Activated T-cell treated with anti-CD3 and anti-CD28 coated beads, Interleukin-2, amount 50 U/mL, for 1 hour (primary cell): ENCODE data around the gene PARP15.

Experiments
- DNase-seq: peaks from one replicate; pipeline ENCODE4 v3.0.0-alpha.2; 2020

PARP15 gene

DNA sequence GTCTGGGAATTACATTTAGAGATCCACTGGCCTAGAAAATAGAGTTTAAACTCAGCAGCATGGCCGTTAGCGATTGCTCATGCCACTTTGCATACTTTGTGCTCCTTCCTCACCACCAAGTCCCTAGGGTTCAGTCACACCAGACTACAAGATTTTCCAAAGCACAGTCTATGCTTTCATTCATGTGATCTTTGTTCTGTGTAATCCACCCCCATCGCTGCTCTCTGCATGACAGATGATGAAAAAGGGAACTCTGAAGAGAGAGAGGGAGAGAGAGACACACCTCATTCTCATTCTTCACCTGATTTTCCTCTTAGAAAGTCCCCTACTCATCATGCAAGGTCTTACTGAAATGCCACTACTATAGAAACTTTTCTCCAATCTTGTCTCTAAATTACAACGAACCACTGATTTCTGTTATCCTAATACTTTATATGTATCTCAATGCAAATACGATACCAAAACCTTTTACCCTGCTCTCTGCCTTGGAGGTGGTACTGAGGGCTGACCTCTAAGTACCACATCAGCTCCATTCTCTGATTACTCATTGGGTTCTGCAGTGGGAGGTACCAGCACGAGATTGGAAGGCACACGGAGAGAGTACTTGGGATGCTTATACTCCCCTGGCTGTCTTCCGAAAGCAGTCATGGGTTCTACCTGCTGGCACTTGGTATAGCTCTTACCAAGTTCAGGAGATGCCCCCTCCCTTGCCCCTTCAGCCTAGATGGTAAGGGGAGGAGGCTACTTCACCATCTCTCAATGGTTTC, 1.1 kb upstream of the PARP15 start:
- no peak for DNase-seq

DNA sequence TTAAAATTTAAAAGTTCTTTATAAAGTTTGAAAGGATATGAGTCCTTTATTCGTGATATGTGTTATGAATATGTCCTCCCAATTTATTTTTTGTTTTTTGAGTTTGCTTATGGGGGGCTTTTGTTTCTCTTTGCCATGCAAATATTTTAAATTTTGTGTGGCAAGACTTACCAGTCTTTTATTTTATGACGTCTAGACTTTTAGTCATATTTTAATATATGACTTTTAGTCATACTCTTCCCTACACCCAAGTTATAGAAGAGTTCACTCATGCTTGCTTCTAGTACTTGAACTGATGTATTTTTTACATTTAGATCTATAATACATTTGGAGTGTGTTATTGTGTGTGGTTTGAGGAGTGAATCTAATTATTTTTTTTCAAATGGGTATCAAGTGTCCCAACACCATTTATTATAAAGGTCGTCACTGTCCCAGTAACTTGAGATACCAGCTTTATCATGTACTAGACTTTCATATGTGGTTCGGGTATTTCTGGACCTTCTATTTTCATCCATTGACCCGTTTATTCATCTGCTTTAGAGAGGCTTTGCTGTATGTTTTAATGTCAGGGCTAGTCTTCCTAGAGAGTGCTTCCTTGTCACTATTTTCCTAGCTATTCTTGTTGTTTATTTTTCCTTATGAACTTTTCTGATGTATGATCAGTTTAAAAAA, 755 bp downstream of the PARP15 start:
- DNase-seq = no peak

DNA sequence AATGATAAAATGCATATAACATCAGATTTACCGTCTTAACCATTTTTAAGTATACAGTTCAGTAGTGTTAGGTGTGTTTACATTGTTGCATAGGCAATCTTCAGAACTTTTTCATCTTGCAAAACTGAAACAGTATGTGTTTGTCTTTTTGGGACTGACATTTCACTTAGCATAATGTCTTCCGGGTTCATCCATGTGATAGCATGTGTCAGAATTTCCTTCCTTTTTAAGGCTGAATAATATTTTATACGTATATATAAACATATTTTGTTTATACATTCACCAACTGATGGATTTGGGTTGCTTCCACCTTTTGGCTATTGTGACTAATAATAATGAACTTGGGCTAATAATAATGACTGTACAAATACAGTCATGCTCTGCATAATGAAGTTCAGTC, 3.0 kb downstream of the PARP15 start:
- no peak for DNase-seq

DNA sequence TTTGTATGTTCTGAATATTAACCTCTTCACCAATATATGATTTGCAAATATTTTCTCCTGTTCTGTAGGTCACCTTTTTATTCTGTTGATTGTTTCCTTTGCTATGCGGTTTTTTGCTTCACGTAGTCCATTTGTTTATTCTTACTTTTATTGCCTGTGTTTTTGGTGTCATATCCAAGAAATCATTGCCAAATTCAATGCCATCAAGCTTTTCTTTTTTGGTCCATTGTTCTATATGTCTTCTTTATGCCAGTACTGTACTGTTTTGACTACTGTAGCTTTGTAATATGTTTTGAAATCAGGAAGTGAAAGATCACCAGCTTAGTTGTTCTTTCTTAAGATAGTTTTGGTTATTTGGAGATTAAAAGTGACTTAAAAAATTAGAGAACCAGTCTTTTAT, 4.2 kb downstream of the PARP15 start:
- no peak for DNase-seq

DNA sequence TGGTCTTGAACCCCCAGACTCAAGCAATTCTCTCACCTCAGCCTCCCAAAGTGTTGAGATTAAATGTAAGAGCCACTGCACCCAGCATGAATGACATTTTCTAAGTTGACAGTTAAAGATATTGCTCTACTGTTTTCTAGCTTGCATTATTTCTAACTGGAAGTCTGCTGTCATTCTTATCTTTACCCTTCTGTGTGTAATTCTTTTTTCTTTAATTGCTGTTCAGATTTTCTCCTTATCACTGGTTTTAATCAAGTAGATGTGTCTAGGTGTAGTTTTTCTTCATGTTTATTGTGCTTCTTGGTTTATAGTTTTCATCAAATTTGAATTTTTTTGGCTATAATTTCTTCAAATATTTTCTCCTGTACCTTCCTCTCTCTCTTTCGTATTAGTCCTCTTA, 4.9 kb downstream of the PARP15 start:
- DNase-seq = no peak

DNA sequence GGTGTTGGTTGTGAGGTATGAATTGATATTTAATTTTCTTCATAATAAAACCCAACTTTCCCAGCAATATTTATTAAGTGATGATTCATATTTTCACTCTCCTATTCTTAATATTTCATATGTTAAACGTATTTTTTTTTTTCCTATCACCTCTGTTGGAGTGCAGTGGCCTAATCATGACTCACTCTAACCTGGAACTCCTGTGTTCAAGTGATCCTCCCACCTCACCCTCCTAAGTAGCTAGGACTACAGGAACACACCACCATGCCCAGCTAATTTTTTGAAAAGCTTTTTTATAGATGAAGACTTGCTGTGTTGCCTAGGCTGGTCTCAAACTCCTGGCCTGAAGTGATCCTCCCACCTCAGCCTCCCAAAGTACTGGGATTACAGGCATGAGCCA, 8.6 kb downstream of the PARP15 start:
- DNase-seq = no peak

DNA sequence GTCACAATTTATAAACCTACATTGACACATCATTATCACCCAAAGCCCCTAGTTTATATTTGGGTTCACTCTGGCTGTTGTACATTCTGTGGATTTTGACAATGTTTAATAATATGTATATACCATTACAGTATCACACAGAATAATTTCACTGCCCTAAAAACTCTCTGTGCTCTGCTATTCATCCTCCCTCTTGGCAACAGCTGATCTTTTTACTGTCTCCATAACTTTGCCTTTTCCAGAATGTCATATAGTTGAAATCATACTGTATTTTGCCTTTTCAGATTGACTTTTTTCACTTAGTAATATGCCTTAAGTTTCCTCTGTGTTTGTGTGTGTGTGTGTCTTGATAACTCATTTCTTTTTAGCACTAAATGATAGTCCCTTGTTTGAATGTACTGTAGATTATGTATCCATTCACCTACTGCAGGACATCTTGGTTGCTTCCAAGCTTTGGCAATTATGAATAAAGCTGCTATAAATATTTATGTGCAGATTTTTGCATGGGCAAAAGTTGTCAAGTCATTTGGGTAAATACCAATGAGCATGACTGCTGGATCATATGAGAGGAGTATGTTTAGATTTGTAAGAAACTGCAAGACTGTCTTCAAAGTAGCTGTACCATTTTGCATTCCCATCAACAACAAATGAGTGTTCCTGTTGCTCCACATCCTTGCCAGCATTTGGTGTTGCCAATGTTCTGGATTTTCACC, 9.5 kb downstream of the PARP15 start:
- DNase-seq = no peak

DNA sequence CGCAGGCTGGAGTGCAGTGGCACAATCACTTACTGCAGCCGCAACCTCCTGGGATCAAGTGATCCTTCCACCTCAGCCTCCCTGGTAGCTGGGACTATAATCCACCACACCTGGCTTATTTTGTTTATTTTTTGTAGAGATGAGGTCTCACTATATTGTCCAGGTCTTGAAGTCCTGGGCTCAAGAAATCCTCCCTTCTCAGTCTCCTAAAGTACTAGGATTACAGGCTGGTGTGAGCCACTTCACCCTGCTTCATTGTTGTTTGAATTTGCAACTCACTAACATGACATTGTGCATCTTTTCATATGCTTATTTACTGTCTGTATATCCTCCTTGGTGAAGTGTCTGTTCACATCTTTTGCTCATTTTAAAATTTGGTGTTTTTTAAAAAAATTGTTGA, 10.1 kb downstream of the PARP15 start:
- no peak for DNase-seq

DNA sequence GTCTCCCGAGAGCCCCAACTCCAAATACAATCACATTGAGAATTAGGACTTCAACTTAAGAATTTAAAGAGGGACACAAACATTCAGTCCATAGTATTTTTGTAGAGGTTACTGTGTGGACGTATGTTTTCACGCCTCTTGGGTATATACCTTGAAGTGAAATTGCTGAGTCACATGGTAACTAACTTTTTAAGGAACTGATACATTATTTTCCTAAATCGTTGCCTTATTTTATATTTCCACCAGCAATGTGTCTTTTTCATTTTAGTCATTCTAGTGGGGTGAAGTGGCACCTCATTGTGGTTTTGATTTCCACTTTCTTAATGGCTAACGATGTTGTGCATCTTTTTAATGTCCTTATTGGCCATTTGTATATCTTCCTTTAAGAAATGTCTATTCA, 11.8 kb downstream of the PARP15 start:
- no peak for DNase-seq

DNA sequence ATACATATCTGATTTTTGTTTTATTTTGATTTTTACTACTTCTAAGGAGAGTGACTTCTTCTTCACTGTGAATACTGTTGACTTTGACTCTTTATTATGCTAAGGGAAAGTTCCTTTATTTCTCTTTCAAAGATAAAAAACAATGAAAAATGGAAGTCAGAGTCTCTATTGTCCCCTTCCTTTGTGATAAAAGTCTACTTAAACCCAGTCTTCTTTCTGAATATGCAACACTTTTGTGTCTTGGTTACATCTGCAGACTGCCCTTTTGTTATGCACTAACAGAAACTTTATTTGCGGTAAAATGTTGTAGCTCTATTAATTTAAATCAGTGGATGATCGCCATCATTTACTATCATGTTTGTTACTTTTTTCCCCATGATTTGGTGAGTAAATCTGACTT, 13.2 kb downstream of the PARP15 start:
- no peak for DNase-seq

DNA sequence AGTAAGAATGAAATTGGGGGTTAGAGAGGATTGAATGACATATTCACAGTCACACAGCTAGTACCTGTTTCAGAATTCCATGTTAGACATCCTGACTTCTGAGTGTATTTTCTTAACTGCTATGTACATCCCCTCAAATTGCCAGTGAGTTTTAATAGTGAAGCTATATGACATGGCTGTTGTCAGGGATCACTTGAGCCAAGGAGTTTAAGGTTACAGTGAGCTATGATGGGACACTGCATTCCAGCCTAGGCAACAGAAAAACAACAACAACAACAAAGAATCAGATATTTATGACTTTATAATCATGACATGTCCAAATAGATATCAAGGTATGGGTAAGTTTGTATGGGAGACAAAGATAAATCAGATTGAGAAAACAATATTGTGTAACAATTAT, 16.6 kb downstream of the PARP15 start:
- DNase-seq = no peak

DNA sequence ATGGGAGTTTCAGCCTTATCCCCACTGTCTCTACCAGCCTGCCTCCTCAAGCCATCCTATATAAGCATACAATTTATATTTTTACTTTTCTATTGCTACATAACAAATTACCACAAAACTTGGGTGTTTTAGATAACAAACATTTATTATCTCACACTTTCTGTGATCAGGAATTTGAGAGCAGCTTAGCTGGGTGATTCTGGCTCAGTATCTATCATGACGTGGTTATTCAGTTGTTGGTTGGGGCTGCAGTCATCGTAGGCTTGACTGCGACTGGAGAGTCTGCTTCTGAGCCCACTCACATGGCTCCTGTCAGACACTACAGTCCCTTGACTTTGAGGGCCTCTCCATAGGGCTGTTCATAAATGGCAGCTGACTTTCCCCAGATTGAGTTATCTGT, 20.7 kb downstream of the PARP15 start:
- DNase-seq = no peak

DNA sequence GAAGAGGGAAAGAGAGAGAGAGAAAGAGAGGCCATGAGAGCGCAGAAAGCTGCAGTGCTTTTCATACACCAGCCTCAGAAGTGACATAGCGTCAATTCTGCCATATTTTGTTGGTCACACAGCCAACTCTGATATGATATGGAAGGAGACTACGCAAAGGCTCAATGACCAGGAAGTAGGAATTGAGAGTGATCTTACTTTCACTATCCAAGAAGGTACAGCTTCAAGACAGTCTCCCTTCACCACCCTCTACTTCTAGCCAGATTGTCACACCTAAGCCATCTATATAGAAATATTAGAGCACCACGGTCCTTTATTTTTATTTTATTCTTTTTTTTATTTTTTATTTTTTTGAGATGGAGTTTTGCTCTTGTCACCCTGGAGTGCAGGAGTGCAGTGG, 21.1 kb downstream of the PARP15 start:
- no peak for DNase-seq

DNA sequence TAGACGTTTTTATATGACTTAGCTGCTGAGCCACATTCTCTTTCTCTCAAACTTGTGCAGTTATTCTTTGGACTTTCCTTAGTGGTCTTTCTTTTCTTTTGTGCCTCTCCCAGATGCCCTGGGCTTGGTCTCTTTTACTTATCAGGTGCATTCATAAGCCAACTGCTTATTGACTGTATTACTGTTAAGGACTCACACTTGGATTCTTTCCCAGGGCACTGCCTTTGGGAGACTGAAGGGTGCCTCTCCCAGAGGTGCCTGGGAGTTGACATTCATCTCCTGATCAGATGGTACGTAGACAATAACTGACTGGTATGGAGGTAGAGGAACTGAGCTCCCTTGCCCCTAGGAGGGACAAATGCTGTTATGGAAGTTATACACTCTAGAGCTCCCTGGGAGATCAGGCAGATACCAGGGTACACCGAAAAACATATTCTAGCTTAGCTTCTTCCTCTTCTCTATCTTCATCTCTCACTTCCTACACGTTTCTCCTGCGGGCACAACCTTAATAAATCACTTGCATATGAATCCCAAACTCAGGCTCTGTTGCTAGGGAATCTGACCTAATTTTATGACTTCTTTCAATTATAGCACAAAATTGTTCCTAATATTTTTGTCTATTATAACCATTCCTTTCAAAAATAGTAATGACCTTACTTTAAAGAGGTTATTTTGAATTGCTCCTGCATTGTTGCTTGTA, 24.7 kb downstream of the PARP15 start:
- DNase-seq = no peak

DNA sequence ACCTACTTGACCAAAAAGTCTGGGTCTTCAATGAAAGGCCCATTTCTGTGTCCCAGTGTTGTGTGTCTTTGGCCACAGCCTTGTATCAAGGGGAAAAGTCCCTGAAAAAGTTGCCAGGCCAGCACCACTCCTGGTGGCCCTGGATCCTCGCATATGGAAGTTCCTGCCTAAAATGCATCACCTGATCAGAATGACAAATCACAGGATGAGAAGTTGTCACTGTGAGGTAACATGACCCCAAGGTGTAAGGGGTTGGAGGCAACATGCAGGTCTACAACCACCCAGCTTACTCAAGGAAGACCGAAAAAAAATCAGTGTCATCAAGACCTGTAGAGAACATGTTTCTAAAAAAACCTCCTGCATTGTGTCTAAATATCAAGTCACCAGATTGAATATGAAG, 25.6 kb downstream of the PARP15 start:
- no peak for DNase-seq

DNA sequence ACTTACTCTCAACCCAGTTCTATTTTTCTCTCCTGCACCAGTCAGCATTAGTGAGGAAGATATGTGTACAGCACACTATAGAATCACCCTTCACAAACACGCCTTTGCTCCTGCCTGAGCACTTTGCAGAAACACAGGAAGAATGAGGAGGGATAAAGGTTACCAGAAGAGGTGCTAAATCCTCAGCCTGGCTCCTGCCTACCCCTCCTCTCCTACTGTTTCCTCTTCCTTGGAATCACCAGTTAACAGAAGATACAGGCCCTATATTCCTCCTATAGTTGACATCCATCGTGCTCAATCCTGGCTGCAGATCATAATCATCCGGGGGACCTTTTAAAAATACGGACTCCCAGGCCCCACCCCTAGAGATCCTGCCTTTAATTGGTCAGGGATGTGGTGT, 28.9 kb downstream of the PARP15 start:
- DNase-seq = no peak

DNA sequence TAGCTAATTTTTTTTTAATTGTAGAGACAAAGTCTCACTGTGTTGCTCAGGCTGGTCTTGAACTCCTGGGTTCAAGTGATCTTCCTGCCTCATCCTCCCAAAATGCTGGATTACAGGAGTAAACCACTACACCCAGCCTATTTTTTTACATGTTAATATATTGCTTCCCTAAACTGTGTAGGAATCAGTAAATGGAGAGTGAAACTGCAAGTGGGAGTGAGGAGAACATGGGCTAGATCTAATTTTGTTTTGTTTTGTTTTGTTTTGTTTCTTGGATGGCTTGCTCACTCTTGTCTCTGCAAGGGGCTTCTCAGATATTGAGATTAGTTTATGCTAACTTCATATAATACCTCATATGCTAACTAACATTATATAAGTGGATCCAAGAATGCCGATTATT, 31.5 kb downstream of the PARP15 start:
- DNase-seq = no peak

DNA sequence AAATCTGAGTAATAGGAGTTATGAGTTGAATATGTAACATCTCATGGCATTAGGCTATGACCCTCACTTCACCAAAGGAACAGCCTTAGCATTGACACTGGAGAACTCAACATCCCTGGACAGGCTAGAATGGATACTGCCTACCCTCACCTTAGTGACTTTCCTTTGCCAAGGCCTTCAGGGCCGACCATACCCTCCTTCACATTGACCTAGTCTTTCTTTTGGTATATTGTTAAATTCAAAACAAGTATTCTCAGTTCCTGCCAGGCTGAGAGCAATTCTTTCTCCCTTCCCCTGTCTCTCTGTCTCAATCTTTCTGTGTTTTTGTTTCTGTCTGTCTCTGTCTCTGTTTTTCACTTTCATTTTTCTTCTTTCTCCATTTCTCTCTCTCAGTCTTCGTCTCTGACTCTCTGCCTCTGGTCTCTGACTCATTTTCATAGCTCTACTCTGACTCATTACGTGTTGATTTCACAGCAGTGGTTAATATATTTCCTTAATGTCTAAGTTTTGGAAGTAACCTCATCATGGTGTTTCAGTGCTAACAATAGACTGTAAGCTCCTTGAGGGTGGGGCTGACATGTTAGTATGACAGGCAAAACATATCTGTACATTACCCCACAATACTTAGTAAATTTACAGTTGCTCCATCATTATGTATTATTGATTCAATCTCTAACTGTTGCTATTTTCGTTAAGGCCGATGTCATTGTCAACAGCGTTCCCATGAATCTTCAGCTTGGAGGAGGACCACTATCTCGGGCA, 32.5 kb downstream of the PARP15 start:
- no peak for DNase-seq

DNA sequence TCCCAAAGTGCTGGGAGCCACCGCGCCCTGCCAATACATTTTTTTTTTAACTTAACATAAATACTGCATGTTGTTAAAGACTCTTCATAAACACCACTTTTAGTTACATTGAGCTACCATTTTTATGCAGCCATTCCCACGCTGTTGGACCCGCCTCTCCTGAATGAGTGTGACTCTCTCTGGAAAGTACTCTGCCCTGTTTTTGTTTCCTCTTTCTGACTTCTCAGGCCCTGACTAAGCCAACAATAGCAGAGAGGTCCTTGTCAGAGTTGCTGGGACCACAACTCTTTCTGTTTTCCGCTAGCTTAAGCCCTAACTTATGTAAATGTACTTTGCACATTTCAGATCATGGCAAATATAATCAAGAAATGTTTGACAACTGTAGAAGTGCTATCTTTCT, 35.2 kb downstream of the PARP15 start:
- DNase-seq = no peak

DNA sequence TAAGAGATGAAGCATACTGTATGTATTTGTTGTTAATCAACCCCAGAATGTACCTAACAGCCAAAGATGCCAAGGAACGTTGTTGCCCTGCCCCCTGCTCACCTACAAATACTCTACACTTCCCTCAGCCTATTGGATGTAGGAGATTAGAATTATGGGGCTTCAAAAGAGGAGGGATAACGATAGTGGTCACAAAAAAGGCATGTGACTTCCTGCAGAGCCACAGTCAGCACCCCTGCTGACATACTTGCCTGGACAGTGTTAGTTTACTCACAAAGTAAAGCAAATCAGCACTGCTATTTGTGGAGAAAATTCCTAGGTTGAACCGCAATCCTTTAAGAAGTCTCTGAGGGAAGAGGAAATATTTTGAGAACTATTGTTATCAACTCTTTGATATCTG, 37.9 kb downstream of the PARP15 start:
- no peak for DNase-seq

DNA sequence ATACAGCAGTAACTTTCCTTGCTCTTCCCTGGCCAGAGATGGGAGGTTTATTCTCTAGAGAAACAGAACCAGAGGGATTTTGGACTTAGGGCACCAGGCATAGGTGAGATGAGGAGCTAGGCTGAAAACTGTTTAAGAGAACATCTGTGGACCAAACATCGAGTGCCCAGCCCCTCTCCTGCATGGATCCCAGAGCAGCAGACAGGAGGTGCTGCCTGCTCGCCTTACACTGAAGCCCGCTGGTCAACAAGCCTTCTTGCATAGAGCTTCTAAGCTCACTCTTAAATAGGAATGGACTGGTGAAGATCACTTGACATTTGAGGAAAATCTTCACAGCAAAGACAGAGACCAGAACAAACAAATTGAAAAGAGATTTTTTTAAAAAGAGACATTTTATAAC, 41.2 kb downstream of the PARP15 start:
- DNase-seq = no peak

DNA sequence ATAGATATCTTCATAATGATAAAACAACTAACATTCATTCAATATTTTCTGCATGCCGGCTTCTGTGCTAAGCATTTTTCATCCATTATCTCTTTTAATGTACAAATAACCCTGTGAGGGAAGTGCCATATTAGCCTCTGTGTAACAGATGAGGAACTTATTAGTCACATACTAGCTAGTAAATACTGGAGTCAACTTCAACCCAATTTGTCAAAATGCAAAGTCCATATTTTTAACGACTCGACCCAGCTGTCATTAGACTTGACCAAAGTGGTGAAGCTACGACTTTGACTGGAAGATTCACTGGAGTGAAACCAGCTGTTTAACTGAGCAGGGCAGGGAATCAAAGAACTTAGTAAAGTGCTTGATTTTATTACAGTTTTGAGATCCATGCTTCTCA, 41.6 kb downstream of the PARP15 start:
- DNase-seq = no peak

DNA sequence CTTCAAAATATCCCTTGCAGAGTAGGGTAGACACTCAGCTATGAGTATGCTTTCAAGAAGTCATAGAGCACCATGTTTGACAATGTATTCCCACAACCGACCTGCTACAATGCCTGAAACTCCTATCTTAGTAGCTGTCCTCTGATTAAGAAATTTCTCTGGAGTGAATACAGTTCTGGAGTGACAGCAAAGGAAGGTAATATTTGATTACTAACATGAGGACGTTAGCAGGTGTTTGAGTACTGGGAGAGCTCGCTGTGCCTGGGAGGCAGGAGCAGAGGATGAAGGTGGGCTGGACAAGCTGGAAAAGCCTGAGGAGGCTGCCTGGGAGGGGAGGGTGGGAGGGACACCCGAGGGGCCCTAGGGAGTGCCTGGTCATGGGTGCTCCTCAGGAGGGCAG, 42.9 kb downstream of the PARP15 start:
- no peak for DNase-seq
